GM23338 (cell line): ENCODE data around the gene ACAD11. TPM values are rescaled to one million over a fixed set of nuclear protein-coding genes. Genes with fewer than 3 reads are reported as not detected.

ENCODE experiments used
- ATAC-seq: fragments of 200-7000 bp; cut with Tn5 transposase; 3 replicates; pipeline ENCODE4 v1.9.1; 2020
- DNase-seq: peaks from one replicate; pipeline ENCODE4 v3.0.0-alpha.2; 2015; ENCODE audit warnings: low spot score
- H2AFZ ChIP-seq: fragments of 200-600 bp; sonication (generic); 2 replicates; pipeline ENCODE4 v1.8.0; 2016; ENCODE audit warnings: antibody characterized with exemption, mild to moderate bottlenecking, moderate library complexity
- H3F3A ChIP-seq: fragments of 200-600 bp; sonication (generic); replicated peaks from 2 replicates; pipeline ENCODE4 v1.8.0; 2017; ENCODE audit warnings: antibody characterized with exemption, mixed run types, low read depth
- H3K27ac ChIP-seq: fragments of 200-600 bp; sonication (generic); 2 replicates; pipeline ENCODE4 v1.6.1; 2016; ENCODE audit warnings: low read depth
- H3K27me3 ChIP-seq: fragments of 200-600 bp; sonication (generic); 2 replicates; pipeline ENCODE4 v1.8.0; 2016; ENCODE audit warnings: mild to moderate bottlenecking, mixed run types, moderate library complexity; ENCODE audit not compliant: insufficient read depth
- H3K36me3 ChIP-seq: fragments of 200-600 bp; sonication (generic); 2 replicates; pipeline ENCODE4 v1.8.0; 2016; ENCODE audit warnings: mild to moderate bottlenecking; ENCODE audit not compliant: insufficient read depth
- H3K4me1 ChIP-seq: fragments of 200-600 bp; sonication (generic); 2 replicates; pipeline ENCODE4 v1.8.0; 2016; ENCODE audit warnings: mild to moderate bottlenecking, moderate library complexity; ENCODE audit not compliant: insufficient read depth
- H3K4me2 ChIP-seq: fragments of 200-600 bp; sonication (generic); 2 replicates; pipeline ENCODE4 v1.7.1; 2017; ENCODE audit warnings: mixed run types
- H3K4me3 ChIP-seq: fragments of 200-600 bp; sonication (generic); 2 replicates; pipeline ENCODE4 v1.6.1; 2016; ENCODE audit warnings: mixed run types
- H3K79me2 ChIP-seq: fragments of 200-600 bp; sonication (generic); replicated peaks from 2 replicates; pipeline ENCODE4 v1.8.0; 2017; ENCODE audit warnings: mild to moderate bottlenecking; ENCODE audit not compliant: insufficient read depth
- H3K9me2 ChIP-seq: fragments of 200-600 bp; sonication (generic); 2 replicates; pipeline ENCODE4 v1.8.0; 2017; ENCODE audit not compliant: insufficient read depth
- H4K20me1 ChIP-seq: fragments of 200-600 bp; sonication (generic); replicated peaks from 2 replicates; pipeline ENCODE4 v1.8.0; 2017; ENCODE audit warnings: mild to moderate bottlenecking; ENCODE audit not compliant: insufficient read depth
- H3K27ac Mint-ChIP-seq: 2 replicates; pipeline ENCODE4 v1.8.0; 2020; ENCODE audit warnings: inconsistent platforms, mild to moderate bottlenecking, moderate library complexity, mixed read lengths
- H3K27me3 Mint-ChIP-seq: 3 replicates; pipeline ENCODE4 v1.8.0; 2022; ENCODE audit warnings: low read depth, mild to moderate bottlenecking, moderate library complexity, mixed read lengths, inconsistent platforms; ENCODE audit not compliant: insufficient read depth, poor library complexity
- H3K36me3 Mint-ChIP-seq: 3 replicates; pipeline ENCODE4 v1.8.0; 2021; ENCODE audit warnings: low read depth, mild to moderate bottlenecking, inconsistent platforms, moderate library complexity, mixed read lengths
- H3K4me1 Mint-ChIP-seq: 3 replicates; pipeline ENCODE4 v1.8.0; 2020; ENCODE audit warnings: mild to moderate bottlenecking, inconsistent platforms, mixed read lengths
- H3K4me3 Mint-ChIP-seq: 3 replicates; pipeline ENCODE4 v1.8.0; 2021; ENCODE audit warnings: moderate library complexity, mild to moderate bottlenecking, inconsistent platforms, mixed read lengths
- H3K9me3 Mint-ChIP-seq: 3 replicates; pipeline ENCODE4 v1.8.0; 2020; ENCODE audit warnings: moderate library complexity, mild to moderate bottlenecking, inconsistent platforms, mixed read lengths
- CTCF ChIP-seq, 2 experiments: fragments of 200-600 bp in 1 of 2; sonication (generic) in 1 of 2; conservative IDR thresholded peaks; 2 replicates each; pipeline versions ENCODE4 v1.5.1 to v1.6.1; 2016 to 2017; ENCODE audit warnings: antibody characterized with exemption in 2 of 2, low read depth in 2 of 2, mild to moderate bottlenecking in 2 of 2, moderate library complexity in 1 of 2
- ETS1 ChIP-seq: IDR thresholded peaks from 2 replicates; pipeline ENCODE4 v1.6.1; 2016; ENCODE audit warnings: antibody characterized with exemption
- JUNB ChIP-seq: IDR thresholded peaks from one replicate; pipeline ENCODE4 v1.6.1; 2016; ENCODE audit warnings: antibody characterized with exemption; ENCODE audit not compliant: unreplicated experiment
- NANOG ChIP-seq: IDR thresholded peaks from 2 replicates; pipeline ENCODE4 v1.6.1; 2016; ENCODE audit warnings: antibody characterized with exemption, borderline replicate concordance
- REST ChIP-seq: IDR thresholded peaks from one replicate; pipeline ENCODE4 v1.6.1; 2018; ENCODE audit warnings: antibody characterized with exemption; ENCODE audit not compliant: unreplicated experiment
- polyA plus RNA-seq: library from polyadenylated mRNA; unstranded; fragments of >200 nt; fragmentation: Nextera tagmentation; extraction: Ambion mirVana; gene quantifications from 2 replicates; pipeline ENCODE4 v1.2.1, GENCODE V29; 2016
- total RNA-seq: library from RNA; depleted of rRNA; stranded (reverse); fragments of >200 nt; shearing (Covaris generic); gene quantifications from 2 replicates; pipeline ENCODE4 v1.2.3, GENCODE V29; 2014

Gene ACAD11
- total and polyA plus RNA-seq, 2 experiments from 2014 or later: 11.4 to 17.1 TPM

- TF ChIP-seq REST (no peak), NANOG (no peak), CTCF (conservative IDR thresholded peaks at IDR 0.05; ENCODE audit: low read depth in 2 of 2) (no peak), JUNB (no peak), ETS1 (no peak)
Measured at GRCh38 chr3:132549890-132550578, 109.6 kb downstream of the ACAD11 start (continued).

GRCh38 chr3:132549169-132549568, 110.4 kb downstream of the ACAD11 start:
- H3K27ac ChIP-seq: no peak overlapping the region
- H3K4me1 ChIP-seq: 0 out of 2 replicates have a peak, but pooled peaks cover 4% of the 10 kb centered on the region

More at GRCh38 chr3:132549169-132549568, 110.4 kb downstream of the ACAD11 start:
- H3K27me3 ChIP-seq: no peaks in the 10 kb centered on the region
- ATAC-seq (no peak), DNase-seq (no peak)
- H4K20me1 ChIP-seq: no peaks in the 10 kb centered on the region
- H2AFZ ChIP-seq: no peak overlapping the region
- no peaks in the 10 kb centered on the region for H3K36me3 Mint-ChIP-seq
- no peak for TF ChIP-seq REST
- H3K4me2 ChIP-seq: no peak overlapping the region
- H3K4me3 ChIP-seq: no peak overlapping the region
- H3F3A ChIP-seq: no peaks in the 10 kb centered on the region
- H3K9me3 Mint-ChIP-seq: no peaks in the 10 kb centered on the region
- H3K27me3 Mint-ChIP-seq: no peaks in the 10 kb centered on the region
- H3K27ac Mint-ChIP-seq: no peak overlapping the region
- no peaks in the 10 kb centered on the region for H3K79me2 ChIP-seq
- H3K9me2 ChIP-seq: no peaks in the 10 kb centered on the region
- peaks cover 5% of the 10 kb centered on the region; the same call in 1 of the 3 replicates for H3K4me1 Mint-ChIP-seq
- no peaks in the 10 kb centered on the region for H3K36me3 ChIP-seq
- H3K4me3 Mint-ChIP-seq: no peak overlapping the region
